Measurements from ENCODE around the gene TCEAL1.

The TCEAL1 gene

DNA sequence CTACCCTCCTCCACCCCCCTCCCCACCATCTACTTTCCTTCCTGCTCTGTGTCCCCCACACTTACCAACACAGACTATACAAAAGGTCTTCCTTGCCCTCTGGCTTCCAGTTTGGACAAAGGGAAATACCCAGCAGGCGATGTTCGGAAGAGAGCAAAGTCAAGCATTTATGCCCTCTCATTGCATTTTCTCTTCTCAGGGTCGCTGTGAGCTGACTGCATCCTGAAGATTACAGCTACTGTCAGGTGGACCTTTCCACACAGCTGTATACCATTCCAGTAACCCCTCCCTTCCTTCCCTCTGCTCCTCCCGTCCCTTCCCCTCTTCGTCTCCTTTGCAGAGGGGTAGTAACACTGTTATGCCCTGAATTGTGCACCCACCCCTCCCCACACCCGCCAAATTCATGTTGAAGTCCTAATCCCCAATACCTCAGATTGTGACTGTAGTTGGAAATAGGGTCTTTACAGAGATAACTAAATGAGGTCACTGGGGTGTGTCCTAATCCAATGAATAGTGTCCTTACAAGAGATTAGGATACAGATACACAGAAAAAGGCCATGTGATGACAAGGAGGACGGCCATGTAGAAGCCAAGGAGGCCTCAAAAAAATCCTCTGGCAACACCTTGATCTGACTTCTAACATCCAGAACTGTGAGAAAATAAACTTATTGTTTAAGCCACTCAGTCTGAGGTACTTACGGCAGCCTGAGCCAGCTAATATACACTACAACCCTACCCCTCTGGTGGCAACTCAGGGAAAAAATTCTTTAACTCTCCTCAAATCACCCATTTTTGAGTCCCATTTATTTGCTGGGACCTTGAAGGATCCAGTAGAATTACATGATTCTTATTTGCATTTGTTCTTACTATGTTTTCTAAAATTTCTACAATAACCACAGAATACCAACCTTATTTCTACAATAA lies 46.0 kb downstream of the TCEAL1 start:
- no peak for DNase-seq (ENCODE audit: insufficient read length, low spot score)
- TF ChIP-seq, protein P1, sequence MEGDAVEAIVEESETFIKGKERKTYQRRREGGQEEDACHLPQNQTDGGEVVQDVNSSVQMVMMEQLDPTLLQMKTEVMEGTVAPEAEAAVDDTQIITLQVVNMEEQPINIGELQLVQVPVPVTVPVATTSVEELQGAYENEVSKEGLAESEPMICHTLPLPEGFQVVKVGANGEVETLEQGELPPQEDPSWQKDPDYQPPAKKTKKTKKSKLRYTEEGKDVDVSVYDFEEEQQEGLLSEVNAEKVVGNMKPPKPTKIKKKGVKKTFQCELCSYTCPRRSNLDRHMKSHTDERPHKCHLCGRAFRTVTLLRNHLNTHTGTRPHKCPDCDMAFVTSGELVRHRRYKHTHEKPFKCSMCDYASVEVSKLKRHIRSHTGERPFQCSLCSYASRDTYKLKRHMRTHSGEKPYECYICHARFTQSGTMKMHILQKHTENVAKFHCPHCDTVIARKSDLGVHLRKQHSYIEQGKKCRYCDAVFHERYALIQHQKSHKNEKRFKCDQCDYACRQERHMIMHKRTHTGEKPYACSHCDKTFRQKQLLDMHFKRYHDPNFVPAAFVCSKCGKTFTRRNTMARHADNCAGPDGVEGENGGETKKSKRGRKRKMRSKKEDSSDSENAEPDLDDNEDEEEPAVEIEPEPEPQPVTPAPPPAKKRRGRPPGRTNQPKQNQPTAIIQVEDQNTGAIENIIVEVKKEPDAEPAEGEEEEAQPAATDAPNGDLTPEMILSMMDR (IDR thresholded peaks at IDR 0.05; ENCODE audit: insufficient read depth, missing control alignments), result no peak
- no peak for FAIRE-seq

DNA sequence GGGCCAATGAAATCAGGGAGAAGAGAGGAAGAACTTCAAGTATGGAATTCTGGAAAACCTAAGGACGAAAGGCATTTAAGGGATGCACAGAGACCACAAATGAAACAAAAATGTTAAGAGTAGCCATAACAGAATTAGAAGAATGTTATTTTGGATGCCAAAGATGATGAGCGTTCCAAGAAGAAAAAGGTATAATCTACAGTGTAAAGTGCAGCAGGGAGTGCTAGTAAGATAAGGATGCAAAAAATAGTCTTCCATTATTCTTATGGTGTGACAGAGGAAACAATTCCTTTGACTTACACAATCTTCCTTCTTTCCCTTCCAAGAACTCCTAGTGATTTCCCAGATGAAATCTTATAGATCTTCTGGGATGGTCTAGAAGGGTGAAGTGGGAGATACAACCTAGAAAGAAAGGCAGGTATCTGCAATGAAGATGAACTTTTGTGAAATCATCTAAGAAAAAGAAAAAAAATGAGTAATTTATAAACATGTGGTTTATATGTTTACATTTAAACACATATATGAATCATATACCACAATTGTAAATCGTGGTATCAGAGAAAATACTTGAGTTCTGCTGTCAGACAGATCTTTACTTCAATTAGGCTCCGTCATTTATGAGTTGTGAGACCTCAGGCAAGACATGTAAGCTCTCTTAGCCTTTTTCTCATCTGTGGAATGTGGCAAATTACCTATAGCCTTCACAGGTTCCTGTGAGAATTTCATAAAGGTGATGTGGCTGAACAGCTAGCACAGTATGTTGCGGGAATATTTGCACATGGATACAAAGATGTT lies 49.6 kb downstream of the TCEAL1 start:
- FAIRE-seq (no peak), DNase-seq (ENCODE audit: insufficient read length, low spot score) (no peak)
- TF ChIP-seq, protein P1 (IDR thresholded peaks at IDR 0.05; ENCODE audit: insufficient read depth, missing control alignments), result no peak
